Bronchial epithelial cell (primary cell): Measurements from ENCODE around the gene PTPRF. TPM values are rescaled to one million over a fixed set of nuclear protein-coding genes. Genes with fewer than 3 reads are reported as not detected.
"Not testable (repeated sequence)": the region's sequence is repeated elsewhere in the genome, so short reads cannot be mapped to it uniquely, and the experiment has no call there.

Source experiments
- DNase-seq: peaks from one replicate; pipeline ENCODE4 v3.0.0-alpha.2; 2010; ENCODE audit warnings: low read depth
- FAIRE-seq: peaks from 2 replicates; lab custom pipeline; 2011; peaks lifted over from hg19 to GRCh38; lab: Jason Lieb, UNC
- H3K27me3 ChIP-seq: 2 replicates; pipeline ENCODE4 v1.5.1; 2011; ENCODE audit warnings: low read length; ENCODE audit not compliant: control insufficient read depth, insufficient read depth
- H3K36me3 ChIP-seq: 2 replicates; pipeline ENCODE4 v1.5.1; 2011; ENCODE audit warnings: low read length; ENCODE audit not compliant: control insufficient read depth, insufficient read depth
- H3K4me3 ChIP-seq: 2 replicates; pipeline ENCODE4 v1.5.1; 2011; ENCODE audit warnings: mild to moderate bottlenecking, low read depth, low read length, control low read depth
- total RNA-seq: library from RNA; depleted of rRNA; stranded (reverse); fragments of >200 nt; gene quantifications from 2 replicates; pipeline ENCODE4 v1.2.1, GENCODE V29; 2014
- TF ChIP-seq, protein P1 (sequence below): IDR thresholded peaks from 2 replicates; pipeline ENCODE4 v1.5.1; 2011; ENCODE audit warnings: mild to moderate bottlenecking, moderate library complexity, low read length, control low read depth, inconsistent platforms; ENCODE audit not compliant: insufficient read depth, severe bottlenecking

The PTPRF gene
- total RNA-seq, 1 donor from 2014 or later: 127 TPM

DNA sequence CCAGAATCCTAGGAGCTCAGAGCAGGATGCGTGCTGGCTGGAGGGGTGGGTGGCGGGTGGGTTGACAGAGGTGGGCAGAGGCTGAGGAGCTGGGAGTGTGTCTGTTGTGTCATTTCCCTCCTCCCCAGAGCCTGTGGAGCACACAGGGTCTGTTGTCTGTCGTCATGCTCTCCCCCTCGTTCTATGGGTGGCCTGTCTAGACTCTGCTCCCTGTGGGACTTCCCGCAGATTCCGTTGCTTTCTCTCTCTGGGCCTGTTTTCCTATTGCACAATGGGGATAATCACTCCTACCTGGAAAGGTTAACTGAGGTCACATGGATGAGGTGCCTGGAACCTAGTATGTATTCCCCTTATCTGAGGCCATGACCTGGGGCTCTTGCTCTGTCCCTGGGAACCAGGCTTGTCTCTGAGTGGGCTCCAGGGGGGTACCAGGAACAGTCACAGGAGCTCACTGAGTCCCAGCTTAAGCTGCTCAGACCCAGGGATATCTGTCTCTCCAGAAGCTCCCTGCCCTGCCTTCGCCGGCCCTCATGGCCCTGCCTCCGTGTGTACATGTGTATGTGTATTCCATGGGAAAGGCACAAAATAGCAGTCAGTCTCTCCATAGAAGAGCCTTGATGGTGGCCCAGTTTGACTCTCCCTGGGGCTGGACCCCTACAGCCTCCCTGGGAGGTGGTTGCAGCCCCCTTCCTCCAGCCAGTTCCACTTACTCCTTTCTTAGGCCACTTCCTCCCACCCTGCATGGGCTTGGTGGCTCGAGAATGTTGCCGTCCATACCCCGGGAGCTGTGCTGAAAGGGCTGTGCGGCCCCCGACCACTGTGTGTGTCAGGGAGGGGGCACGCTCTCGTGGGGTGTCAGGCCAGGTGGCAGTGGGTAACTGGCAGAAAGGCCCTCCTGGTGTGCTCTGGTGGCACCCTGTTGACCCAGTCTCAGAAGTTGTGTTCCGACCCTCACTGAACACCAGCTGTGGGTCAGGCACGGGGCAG, 17.9 kb downstream of the PTPRF start:
- TF ChIP-seq, protein P1, sequence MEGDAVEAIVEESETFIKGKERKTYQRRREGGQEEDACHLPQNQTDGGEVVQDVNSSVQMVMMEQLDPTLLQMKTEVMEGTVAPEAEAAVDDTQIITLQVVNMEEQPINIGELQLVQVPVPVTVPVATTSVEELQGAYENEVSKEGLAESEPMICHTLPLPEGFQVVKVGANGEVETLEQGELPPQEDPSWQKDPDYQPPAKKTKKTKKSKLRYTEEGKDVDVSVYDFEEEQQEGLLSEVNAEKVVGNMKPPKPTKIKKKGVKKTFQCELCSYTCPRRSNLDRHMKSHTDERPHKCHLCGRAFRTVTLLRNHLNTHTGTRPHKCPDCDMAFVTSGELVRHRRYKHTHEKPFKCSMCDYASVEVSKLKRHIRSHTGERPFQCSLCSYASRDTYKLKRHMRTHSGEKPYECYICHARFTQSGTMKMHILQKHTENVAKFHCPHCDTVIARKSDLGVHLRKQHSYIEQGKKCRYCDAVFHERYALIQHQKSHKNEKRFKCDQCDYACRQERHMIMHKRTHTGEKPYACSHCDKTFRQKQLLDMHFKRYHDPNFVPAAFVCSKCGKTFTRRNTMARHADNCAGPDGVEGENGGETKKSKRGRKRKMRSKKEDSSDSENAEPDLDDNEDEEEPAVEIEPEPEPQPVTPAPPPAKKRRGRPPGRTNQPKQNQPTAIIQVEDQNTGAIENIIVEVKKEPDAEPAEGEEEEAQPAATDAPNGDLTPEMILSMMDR: no peak
- H3K27me3 ChIP-seq: no peaks in the 10 kb centered on the region
- DNase-seq (peak; percentile 93), FAIRE-seq (no peak)
- peaks cover 30% of the 10 kb centered on the region for H3K36me3 ChIP-seq
- H3K4me3 ChIP-seq: no peak overlapping the region

DNA sequence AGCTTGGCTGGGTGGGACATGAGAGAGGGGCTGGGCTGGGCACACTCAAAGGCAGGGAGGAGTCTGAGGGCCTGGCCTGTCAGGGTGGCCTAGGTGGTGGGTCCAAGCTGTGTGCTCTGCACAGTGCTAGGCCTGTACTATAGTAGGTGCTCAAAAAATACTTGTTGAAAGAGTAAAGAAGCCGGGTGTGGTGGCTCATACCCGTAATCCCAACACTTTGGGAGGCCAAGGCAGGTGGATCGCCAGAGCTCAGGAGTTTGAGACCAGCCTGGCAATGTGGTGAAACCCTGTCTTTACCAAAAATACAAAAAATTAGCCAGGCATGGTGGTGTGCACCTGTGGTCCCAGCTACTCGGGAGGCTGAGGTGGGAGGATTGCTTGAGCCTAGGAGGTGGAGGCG, 18.7 kb downstream of the PTPRF start:
- DNase-seq, H3K27me3 ChIP-seq, FAIRE-seq, H3K4me3 ChIP-seq: not testable (repeated sequence)
- H3K36me3 ChIP-seq: peaks cover 28% of the 10 kb centered on the region

DNA sequence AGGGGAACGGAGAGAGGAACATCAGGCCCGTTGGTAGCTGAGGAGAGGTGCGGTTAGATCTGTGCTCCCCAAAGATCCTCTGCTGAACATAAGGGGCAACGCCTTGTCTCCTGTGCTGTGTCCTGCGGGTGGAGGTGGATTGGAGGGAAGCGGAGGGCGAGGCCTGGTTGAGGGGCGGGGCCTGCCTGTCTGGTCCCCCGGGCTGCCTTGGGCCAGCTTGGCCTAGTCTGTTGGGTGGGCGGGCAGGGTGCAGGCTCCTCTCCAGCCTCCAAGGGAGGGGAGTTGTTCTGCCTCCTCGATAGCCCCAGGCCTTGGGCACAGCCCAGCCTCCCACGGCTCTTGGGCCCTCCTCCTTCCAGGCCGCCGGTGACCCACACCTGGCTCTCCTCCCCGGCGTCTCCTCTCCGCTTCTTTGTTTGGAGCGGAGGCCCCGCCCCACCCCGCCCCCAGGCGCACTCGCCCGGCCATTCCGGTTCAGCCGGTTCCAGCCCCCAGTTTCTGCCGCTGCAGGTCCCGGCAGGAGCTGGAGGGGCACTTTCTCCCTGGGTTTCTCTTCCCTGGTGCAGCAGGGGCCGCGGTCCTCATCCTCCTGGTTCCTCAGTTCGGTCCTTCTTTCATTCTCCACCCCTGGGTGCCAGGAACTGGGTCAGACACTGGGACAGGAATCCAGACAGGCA, 19.4 kb downstream of the PTPRF start:
- peaks cover 24% of the 10 kb centered on the region for H3K36me3 ChIP-seq
- peak; percentile 96 for DNase-seq
- no peak for FAIRE-seq

DNA sequence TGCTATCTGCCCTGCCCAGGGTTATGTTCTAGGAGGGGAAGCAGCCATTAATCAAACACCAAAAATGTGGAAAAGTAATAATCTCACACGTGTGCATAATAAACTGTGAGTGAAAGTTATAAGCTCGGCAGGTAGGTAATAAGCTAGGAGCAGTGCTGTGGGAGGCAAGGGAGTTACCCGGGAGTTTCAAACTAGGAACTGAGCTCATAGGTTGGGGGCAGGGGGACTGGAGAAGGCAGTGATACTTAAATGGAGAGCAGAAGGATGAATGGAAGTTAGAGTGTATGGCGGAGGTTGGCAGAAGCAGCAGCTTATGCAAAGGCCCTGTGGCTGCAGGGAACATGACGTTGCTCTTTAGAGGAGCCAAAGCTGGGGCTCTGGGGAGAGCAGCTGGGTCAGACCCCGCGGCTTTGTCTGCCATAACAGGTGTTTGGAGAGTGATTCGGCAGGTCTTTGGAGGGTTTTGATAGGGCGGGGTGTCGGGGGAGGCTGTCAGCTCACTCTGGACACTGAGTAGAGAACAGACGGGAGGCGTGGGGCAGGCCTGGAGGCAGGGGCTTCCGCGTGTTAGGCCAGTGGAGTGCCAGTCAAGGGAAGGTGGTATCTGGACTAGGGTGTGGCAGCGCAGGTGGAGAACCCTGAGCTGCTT, 20.0 kb downstream of the PTPRF start:
- Histone ChIP-seq H3K27me3 (no peaks in the 10 kb centered on the region), H3K4me3 (peak overlapping the region; percentile 27), H3K36me3 (peaks cover 17% of the 10 kb centered on the region)
- TF ChIP-seq, protein P1: no peak
- no peak for DNase-seq
- no peak for FAIRE-seq

More for the DNA sequence above, 19.4 kb downstream of the PTPRF start:
- TF ChIP-seq, protein P1: no peak
- H3K27me3 ChIP-seq: no peaks in the 10 kb centered on the region
- H3K4me3 ChIP-seq: peak overlapping the region; percentile 27

DNA sequence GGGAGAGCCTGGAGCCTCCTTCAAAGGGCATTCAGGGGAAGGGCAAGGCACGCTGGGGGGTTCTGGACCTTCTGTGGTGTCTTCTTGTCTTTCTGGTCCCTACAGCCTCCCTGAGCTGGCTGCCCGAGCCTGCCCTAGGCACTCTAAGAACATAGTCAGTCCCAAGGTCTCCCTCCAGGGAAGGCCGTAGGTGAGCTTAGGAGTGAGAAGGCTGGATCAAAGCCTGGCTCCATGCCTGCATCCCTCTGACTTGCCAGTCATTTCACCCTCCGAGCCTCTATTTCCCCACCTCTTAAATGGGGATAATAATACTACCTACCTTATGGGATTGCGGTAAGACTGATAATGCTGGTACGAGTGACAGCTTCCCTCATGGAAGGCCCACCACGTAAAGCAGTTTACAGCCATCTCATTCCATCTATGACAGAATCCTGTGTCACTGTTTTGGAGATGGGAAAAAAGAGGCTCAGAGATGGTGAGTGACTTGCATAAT, 20.8 kb downstream of the PTPRF start:
- H3K36me3 ChIP-seq: peaks cover 17% of the 10 kb centered on the region
- FAIRE-seq (no peak), DNase-seq (no peak)
- H3K27me3 ChIP-seq: no peaks in the 10 kb centered on the region
- TF ChIP-seq, protein P1: no peak
- H3K4me3 ChIP-seq: no peak overlapping the region
